C4-2B (cell line): ENCODE measurements around the gene OR6X1.

ENCODE experiments used
- ZFX ChIP-seq: fragments of 450-650 bp; IDR thresholded peaks from 2 replicates; pipeline ENCODE4 v1.6.1; 2017
- TF ChIP-seq, protein P1 (sequence below): fragments of 450-650 bp; conservative IDR thresholded peaks from 2 replicates; pipeline ENCODE4 v1.5.1; 2017; ENCODE audit warnings: mild to moderate bottlenecking

- TF ChIP-seq, protein P1, sequence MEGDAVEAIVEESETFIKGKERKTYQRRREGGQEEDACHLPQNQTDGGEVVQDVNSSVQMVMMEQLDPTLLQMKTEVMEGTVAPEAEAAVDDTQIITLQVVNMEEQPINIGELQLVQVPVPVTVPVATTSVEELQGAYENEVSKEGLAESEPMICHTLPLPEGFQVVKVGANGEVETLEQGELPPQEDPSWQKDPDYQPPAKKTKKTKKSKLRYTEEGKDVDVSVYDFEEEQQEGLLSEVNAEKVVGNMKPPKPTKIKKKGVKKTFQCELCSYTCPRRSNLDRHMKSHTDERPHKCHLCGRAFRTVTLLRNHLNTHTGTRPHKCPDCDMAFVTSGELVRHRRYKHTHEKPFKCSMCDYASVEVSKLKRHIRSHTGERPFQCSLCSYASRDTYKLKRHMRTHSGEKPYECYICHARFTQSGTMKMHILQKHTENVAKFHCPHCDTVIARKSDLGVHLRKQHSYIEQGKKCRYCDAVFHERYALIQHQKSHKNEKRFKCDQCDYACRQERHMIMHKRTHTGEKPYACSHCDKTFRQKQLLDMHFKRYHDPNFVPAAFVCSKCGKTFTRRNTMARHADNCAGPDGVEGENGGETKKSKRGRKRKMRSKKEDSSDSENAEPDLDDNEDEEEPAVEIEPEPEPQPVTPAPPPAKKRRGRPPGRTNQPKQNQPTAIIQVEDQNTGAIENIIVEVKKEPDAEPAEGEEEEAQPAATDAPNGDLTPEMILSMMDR, result no peak
- no peak for TF ChIP-seq ZFX
These were observed 36.3 kb downstream of the OR6X1 start for GRCh38 chr11:123718063-123718462.
